DND-41 (cell line): Measurements from ENCODE around the gene FUS.

Experiments
- ATAC-seq: fragments of 200-7000 bp; cut with Tn5 transposase; 3 replicates; pipeline ENCODE4 v1.9.1; 2021; ENCODE audit warnings: low read depth; ENCODE audit not compliant: insufficient read depth
- DNase-seq: peaks from one replicate; pipeline ENCODE4 v3.0.0-alpha.2; 2020
- H2AFZ ChIP-seq: 2 replicates; pipeline ENCODE4 v1.6.0; 2012; ENCODE audit warnings: low read depth, low read length
- H3K27ac ChIP-seq: 2 replicates; pipeline ENCODE4 v1.5.1; 2012; ENCODE audit warnings: low read length, inconsistent platforms
- H3K27me3 ChIP-seq: fragments of 200-600 bp; sonication (generic); 2 replicates; pipeline ENCODE4 v1.6.0; 2012; ENCODE audit warnings: low read length, mild to moderate bottlenecking, inconsistent platforms; ENCODE audit not compliant: insufficient read depth, poor library complexity
- H3K36me3 ChIP-seq: 2 replicates; pipeline ENCODE4 v1.5.1; 2012; ENCODE audit warnings: low read length, inconsistent platforms; ENCODE audit not compliant: insufficient read depth
- H3K4me1 ChIP-seq: 2 replicates; pipeline ENCODE4 v1.5.1; 2012; ENCODE audit warnings: mild to moderate bottlenecking, low read length; ENCODE audit not compliant: insufficient read depth
- H3K4me2 ChIP-seq: 2 replicates; pipeline ENCODE4 v1.6.0; 2012; ENCODE audit warnings: mild to moderate bottlenecking, moderate library complexity, low read length, inconsistent platforms; ENCODE audit not compliant: insufficient read depth
- H3K4me3 ChIP-seq, 2 experiments: fragments of 200-600 bp in 1 of 2; shearing (Covaris generic) in 1 of 2; 2 replicates each; pipeline ENCODE4 v1.5.1; 2012 to 2016; ENCODE audit warnings: inconsistent platforms in 2 of 2, low read length in 2 of 2, mild to moderate bottlenecking in 2 of 2, low read depth in 1 of 2, moderate library complexity in 1 of 2
- H3K79me2 ChIP-seq: 2 replicates; pipeline ENCODE4 v1.6.0; 2012; ENCODE audit warnings: low read length, inconsistent platforms; ENCODE audit not compliant: insufficient read depth
- H3K9ac ChIP-seq: 2 replicates; pipeline ENCODE4 v1.6.0; 2012; ENCODE audit warnings: low read depth, mild to moderate bottlenecking, inconsistent platforms, low read length, moderate library complexity
- H3K9me3 ChIP-seq: 2 replicates; pipeline ENCODE4 v1.5.1; 2012; ENCODE audit warnings: low read length, moderate library complexity, mild to moderate bottlenecking, inconsistent platforms; ENCODE audit not compliant: insufficient read depth, severe bottlenecking
- H4K20me1 ChIP-seq: 2 replicates; pipeline ENCODE4 v1.6.0; 2012; ENCODE audit warnings: low read length; ENCODE audit not compliant: insufficient read depth
- CTCF ChIP-seq: IDR thresholded peaks from 2 replicates; pipeline ENCODE4 v1.5.1; 2012; ENCODE audit warnings: borderline replicate concordance, low read length, moderate library complexity, mild to moderate bottlenecking; ENCODE audit not compliant: poor library complexity, severe bottlenecking; ENCODE audit errors: extremely low read depth
- EZH2 ChIP-seq: IDR thresholded peaks from 3 replicates; pipeline ENCODE4 v1.6.1; 2012; ENCODE audit warnings: borderline replicate concordance, low read depth, mild to moderate bottlenecking, moderate library complexity, low read length, inconsistent platforms; ENCODE audit not compliant: severe bottlenecking

The FUS gene

GRCh38 chr16:31206776-31207175 is 26.8 kb downstream of the FUS start:
- no peak overlapping the region for H3K4me3 ChIP-seq
- no peak overlapping the region for H3K4me2 ChIP-seq
- H3K79me2 ChIP-seq = 0 out of 2 replicates have a peak, but pooled peaks cover 2% of the 10 kb centered on the region
- no peak for TF ChIP-seq EZH2
- no peak for TF ChIP-seq CTCF
- no peak overlapping the region for H3K9ac ChIP-seq
- no peaks in the 10 kb centered on the region for H4K20me1 ChIP-seq
- ATAC-seq (no peak), DNase-seq (no peak)
- no peaks in the 10 kb centered on the region for H3K36me3 ChIP-seq
- peaks cover 14% of the 10 kb centered on the region for H3K4me1 ChIP-seq
- H2AFZ ChIP-seq = no peak overlapping the region
- H3K27me3 ChIP-seq = peaks cover 12% of the 10 kb centered on the region
- H3K27ac ChIP-seq = no peak overlapping the region
- no peaks in the 10 kb centered on the region for H3K9me3 ChIP-seq

GRCh38 chr16:31213342-31213741 is 33.4 kb downstream of the FUS start:
- TF ChIP-seq EZH2 (no peak), CTCF (no peak)
- Histone ChIP-seq H3K9ac (no peak overlapping the region), H3K4me2 (no peak overlapping the region), H4K20me1 (no peaks in the 10 kb centered on the region), H3K4me1 (no peaks in the 10 kb centered on the region), H3K27me3 (no peaks in the 10 kb centered on the region), H3K79me2 (no peaks in the 10 kb centered on the region), H3K27ac (no peak overlapping the region), H3K9me3 (no peaks in the 10 kb centered on the region), H3K4me3 (no peak overlapping the region), H2AFZ (no peak overlapping the region), H3K36me3 (no peaks in the 10 kb centered on the region)
- DNase-seq (no peak), ATAC-seq (no peak)

- H3K36me3 ChIP-seq = no peaks in the 10 kb centered on the region
- ATAC-seq (no peak), DNase-seq (no peak)
- H2AFZ ChIP-seq = no peak within 1 kb of the TSS
- TF ChIP-seq EZH2 = no peak
- no peak for TF ChIP-seq CTCF
- H4K20me1 ChIP-seq = no peaks in the 10 kb centered on the region
- no peak within 1 kb of the TSS for H3K4me2 ChIP-seq
- no peaks in the 10 kb centered on the region for H3K79me2 ChIP-seq
- no peaks in the 10 kb centered on the region for H3K4me1 ChIP-seq
- H3K9ac ChIP-seq = no peak within 1 kb of the TSS
- H3K4me3 ChIP-seq = no peak within 1 kb of the TSS
- no peak within 1 kb of the TSS for H3K27ac ChIP-seq
- no peaks in the 10 kb centered on the region for H3K9me3 ChIP-seq
- no peaks in the 10 kb centered on the region for H3K27me3 ChIP-seq
These were observed 34.2 kb downstream of the FUS start, which contains the start of gene TRIM72 for GRCh38 chr16:31213877-31214707. TSS of gene TRIM72 (plus strand) at chr16:31214119. CDS start at chr16:31214739, 620 bp downstream.
